SU-DHL-6 (cell line): ENCODE results near the gene ARHGAP6.
"Not testable (repeated sequence)": the region's sequence is repeated elsewhere in the genome, so short reads cannot be mapped to it uniquely, and the experiment has no call there.

Experiments
- H2AFZ ChIP-seq: fragments of 200-600 bp; sonication (generic); 2 replicates; pipeline ENCODE4 v1.6.1; 2014; ENCODE audit warnings: low read depth, mild to moderate bottlenecking, moderate library complexity, mixed read lengths, antibody characterized with exemption, low read length; ENCODE audit not compliant: severe bottlenecking
- H3F3A ChIP-seq: fragments of 200-600 bp; shearing (Covaris generic); 2 replicates; pipeline ENCODE4 v1.6.0; 2016; ENCODE audit warnings: antibody characterized with exemption, mild to moderate bottlenecking; ENCODE audit not compliant: insufficient read depth
- H3K27ac ChIP-seq: fragments of 200-600 bp; sonication (generic); 2 replicates; pipeline ENCODE4 v1.5.1; 2016; ENCODE audit warnings: low read depth, mild to moderate bottlenecking, low read length, moderate library complexity, mixed read lengths
- H3K27me3 ChIP-seq: fragments of 200-600 bp; sonication (generic), shearing (Covaris generic); 2 replicates; pipeline ENCODE4 v1.6.0; 2014; ENCODE audit warnings: mild to moderate bottlenecking, low read length
- H3K36me3 ChIP-seq: fragments of 200-600 bp; sonication (generic); 2 replicates; pipeline ENCODE4 v1.6.1; 2014; ENCODE audit warnings: mild to moderate bottlenecking, low read length, mixed read lengths
- H3K4me2 ChIP-seq: fragments of 300-600, 200-600 bp; shearing (Covaris generic), sonication (generic); 2 replicates; pipeline ENCODE4 v1.6.0; 2014; ENCODE audit warnings: low read length, low read depth, mild to moderate bottlenecking; ENCODE audit not compliant: poor library complexity, severe bottlenecking
- H3K4me3 ChIP-seq: fragments of 200-600 bp; sonication (generic); 2 replicates; pipeline ENCODE4 v1.5.1; 2014; ENCODE audit warnings: antibody characterized with exemption, low read length, mild to moderate bottlenecking, mixed read lengths; ENCODE audit not compliant: insufficient read depth, poor library complexity, severe bottlenecking
- H3K79me2 ChIP-seq: fragments of 200-600 bp; sonication (generic); 2 replicates; pipeline ENCODE4 v1.6.1; 2014; ENCODE audit warnings: mild to moderate bottlenecking, low read length, moderate library complexity; ENCODE audit not compliant: insufficient read depth
- H3K9ac ChIP-seq: fragments of 200-600 bp; sonication (generic); 2 replicates; pipeline ENCODE4 v1.7.0; 2014; ENCODE audit warnings: mild to moderate bottlenecking, low read length
- H3K9me2 ChIP-seq: fragments of 200-600 bp; sonication (generic); replicated peaks from 2 replicates; pipeline ENCODE4 v1.6.1; 2014; ENCODE audit warnings: low read length; ENCODE audit not compliant: insufficient read depth
- H3K9me3 ChIP-seq: fragments of 200-600 bp; sonication (generic); 2 replicates; pipeline ENCODE4 v1.6.1; 2014; ENCODE audit warnings: low read length, mixed read lengths; ENCODE audit not compliant: insufficient read depth
- H4K20me1 ChIP-seq: fragments of 200-600 bp; sonication (generic); 2 replicates; pipeline ENCODE4 v1.6.1; 2014; ENCODE audit warnings: low read depth, mild to moderate bottlenecking, antibody characterized with exemption, low read length, moderate library complexity, mixed read lengths
- EZH2phosphoT487 ChIP-seq: fragments of 200-600 bp; sonication (generic), shearing (Covaris generic); conservative IDR thresholded peaks from 2 replicates; pipeline ENCODE4 v1.6.1; 2018; ENCODE audit warnings: mild to moderate bottlenecking, antibody characterized with exemption, low read length, moderate library complexity, mixed read lengths
- TF ChIP-seq, protein P1 (sequence below): fragments of 200-600 bp; sonication (generic); IDR thresholded peaks from one replicate; pipeline ENCODE4 v1.5.1; 2017; ENCODE audit warnings: antibody characterized with exemption, mild to moderate bottlenecking, low read length, moderate library complexity; ENCODE audit not compliant: insufficient read depth, poor library complexity, severe bottlenecking

Gene ARHGAP6

DNA sequence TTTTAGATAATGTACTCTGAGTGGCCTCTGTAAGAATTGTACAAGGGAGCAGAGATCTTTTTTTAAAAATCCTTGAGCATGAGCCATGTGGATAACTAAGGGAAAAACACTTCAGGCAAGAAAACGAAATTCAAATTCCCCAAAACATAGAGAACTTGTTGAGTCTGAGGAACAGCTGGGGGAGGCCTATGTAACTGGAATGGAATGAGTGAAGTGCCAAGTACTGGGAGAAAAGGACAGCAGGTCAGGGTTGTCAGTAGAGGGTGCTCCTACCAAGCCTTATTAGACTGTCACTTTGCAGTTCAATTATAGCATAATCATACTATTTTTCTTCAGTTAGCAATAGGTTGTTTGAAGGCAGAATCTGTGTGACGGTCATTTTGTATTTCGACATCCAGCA lies 135.1 kb downstream of the ARHGAP6 start:
- H4K20me1 ChIP-seq = no peaks in the 10 kb centered on the region
- no peak overlapping the region for H2AFZ ChIP-seq
- H3K9me3 ChIP-seq = no peaks in the 10 kb centered on the region
- H3K4me2 ChIP-seq = no peak overlapping the region
- H3K4me3 ChIP-seq = no peak overlapping the region
- no peaks in the 10 kb centered on the region for H3K9me2 ChIP-seq
- H3K9ac ChIP-seq = no peak overlapping the region
- no peak for TF ChIP-seq EZH2phosphoT487
- TF ChIP-seq, protein P1, sequence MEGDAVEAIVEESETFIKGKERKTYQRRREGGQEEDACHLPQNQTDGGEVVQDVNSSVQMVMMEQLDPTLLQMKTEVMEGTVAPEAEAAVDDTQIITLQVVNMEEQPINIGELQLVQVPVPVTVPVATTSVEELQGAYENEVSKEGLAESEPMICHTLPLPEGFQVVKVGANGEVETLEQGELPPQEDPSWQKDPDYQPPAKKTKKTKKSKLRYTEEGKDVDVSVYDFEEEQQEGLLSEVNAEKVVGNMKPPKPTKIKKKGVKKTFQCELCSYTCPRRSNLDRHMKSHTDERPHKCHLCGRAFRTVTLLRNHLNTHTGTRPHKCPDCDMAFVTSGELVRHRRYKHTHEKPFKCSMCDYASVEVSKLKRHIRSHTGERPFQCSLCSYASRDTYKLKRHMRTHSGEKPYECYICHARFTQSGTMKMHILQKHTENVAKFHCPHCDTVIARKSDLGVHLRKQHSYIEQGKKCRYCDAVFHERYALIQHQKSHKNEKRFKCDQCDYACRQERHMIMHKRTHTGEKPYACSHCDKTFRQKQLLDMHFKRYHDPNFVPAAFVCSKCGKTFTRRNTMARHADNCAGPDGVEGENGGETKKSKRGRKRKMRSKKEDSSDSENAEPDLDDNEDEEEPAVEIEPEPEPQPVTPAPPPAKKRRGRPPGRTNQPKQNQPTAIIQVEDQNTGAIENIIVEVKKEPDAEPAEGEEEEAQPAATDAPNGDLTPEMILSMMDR = no peak
- H3K36me3 ChIP-seq = no peaks in the 10 kb centered on the region
- H3K27me3 ChIP-seq = no peaks in the 10 kb centered on the region
- H3K27ac ChIP-seq = no peak overlapping the region
- no peaks in the 10 kb centered on the region for H3F3A ChIP-seq
- no peaks in the 10 kb centered on the region for H3K79me2 ChIP-seq

- Histone ChIP-seq H3K79me2 (no peaks in the 10 kb centered on the region), H3K9me3 (no peaks in the 10 kb centered on the region), H4K20me1 (no peaks in the 10 kb centered on the region), H3K9ac (no peak overlapping the region), H3K4me3 (no peak overlapping the region), H3K27me3 (no peaks in the 10 kb centered on the region), H3K4me2 (no peak overlapping the region), H3K36me3 (no peaks in the 10 kb centered on the region), H2AFZ (no peak overlapping the region), H3F3A (no peaks in the 10 kb centered on the region), H3K27ac (no peak overlapping the region), H3K9me2 (no peaks in the 10 kb centered on the region)
- TF ChIP-seq EZH2phosphoT487 = no peak
- TF ChIP-seq, protein P1 = no peak
Observed at GRCh38 chrX:11528623-11529022, 137.1 kb downstream of the ARHGAP6 start.

- H3K27ac ChIP-seq = no peak overlapping the region
- H3F3A ChIP-seq = no peaks in the 10 kb centered on the region
- no peak overlapping the region for H3K9ac ChIP-seq
- no peaks in the 10 kb centered on the region for H3K79me2 ChIP-seq
- H3K9me3 ChIP-seq = no peaks in the 10 kb centered on the region
- H3K9me2 ChIP-seq = no peaks in the 10 kb centered on the region
- H4K20me1 ChIP-seq = no peaks in the 10 kb centered on the region
- TF ChIP-seq EZH2phosphoT487 = no peak
- TF ChIP-seq, protein P1 = no peak
- no peaks in the 10 kb centered on the region for H3K27me3 ChIP-seq
- H3K36me3 ChIP-seq = no peaks in the 10 kb centered on the region
- H3K4me2 ChIP-seq = no peak overlapping the region
- no peak overlapping the region for H2AFZ ChIP-seq
- no peak overlapping the region for H3K4me3 ChIP-seq
Observed at GRCh38 chrX:11525685-11526084, 140.0 kb downstream of the ARHGAP6 start.

GRCh38 chrX:11519234-11519633 lies 146.5 kb downstream of the ARHGAP6 start:
- H3K9ac ChIP-seq, H3K4me3 ChIP-seq, H3K27me3 ChIP-seq, H3F3A ChIP-seq, H4K20me1 ChIP-seq, H3K36me3 ChIP-seq, H3K79me2 ChIP-seq, H3K27ac ChIP-seq, H3K9me3 ChIP-seq, H3K4me2 ChIP-seq, H3K9me2 ChIP-seq, H2AFZ ChIP-seq: not testable (repeated sequence)
